Right lobe of liver (tissue), 6 donors: ENCODE data around the gene C2CD3. TPM values are rescaled to one million over a fixed set of nuclear protein-coding genes. Genes with fewer than 3 reads are reported as not detected.

ENCODE experiments used
- ATAC-seq, 4 donors: fragments of 200-7000 bp; cut with Tn5 transposase; one replicate each; pipeline ENCODE4 v1.9.1; 2020; ENCODE audit warnings: mild to moderate bottlenecking in 4 of 4, moderate library complexity in 4 of 4
- DNase-seq, 3 donors: peaks; one replicate each; pipeline ENCODE4 v3.0.0-alpha.2; 2020
- H3K27ac ChIP-seq, 3 donors: fragments of 200-600 bp; one replicate each; pipeline ENCODE4 v1.8.0; 2022
- H3K27me3 ChIP-seq, 2 donors: fragments of 200-600 bp; one replicate each; pipeline ENCODE4 v1.8.0; 2022
- H3K36me3 ChIP-seq, 4 donors: fragments of 200-600 bp; sonication (generic) in 1 of 4; one replicate each; pipeline versions ENCODE4 v1.5.1 to v1.8.0; 2017 to 2022; ENCODE audit warnings: control low read depth in 1 of 4
- H3K4me1 ChIP-seq, 4 donors: fragments of 200-600 bp; sonication (generic) in 1 of 4; one replicate each; pipeline versions ENCODE4 v1.5.1 to v1.8.0; 2017 to 2022; ENCODE audit warnings: control low read depth in 1 of 4
- H3K4me3 ChIP-seq, 3 donors: fragments of 200-600 bp; one replicate each; pipeline ENCODE4 v1.8.0; 2022
- H3K9me3 ChIP-seq, 4 donors: fragments of 200-600 bp; sonication (generic) in 1 of 4; one replicate each; pipeline versions ENCODE4 v1.5.1 to v1.8.0; 2017 to 2022; ENCODE audit warnings: control low read depth in 1 of 4
- POLR2A ChIP-seq: fragments of 450-650 bp; IDR thresholded peaks from one replicate; pipeline ENCODE4 v1.6.1; 2017; ENCODE audit warnings: antibody characterized with exemption, mild to moderate bottlenecking
- WGBS: methylation state at CpG from one replicate; pipeline ENCODE4 v1.1.6; 2018; ENCODE audit warnings: low coverage, low lambda C conversion rate; ENCODE audit not compliant: insufficient coverage; ENCODE audit errors: missing lambda C conversion rate; 5-methylcytosine and 5-hydroxymethylcytosine counted together
- intact Hi-C, 2 donors: fragments of 100-400 bp; cut with DNase I; formaldehyde crosslinking; loops; one replicate each; pipeline versions ENCODE4 v1.11.2 to v1.14.1; 2022
- total RNA-seq, 6 experiments: library from RNA; depleted of rRNA in 2 of 6; stranded (reverse); fragments of >200 nt in 2 of 6; fragmentation: NEBNext Ultra II Directional in 3 of 6; extraction: Animal tissue kit (Norgen Biotek cat#: 25700) in 3 of 6; gene quantifications; one replicate each; pipeline versions ENCODE4 v1.1.0 to v1.2.4, GENCODE V29; 2016 to 2023
- TF ChIP-seq, protein P1 (sequence below), 4 donors: fragments of 200-600 bp in 3 of 4; fragments of 450-650 bp in 1 of 4; IDR thresholded peaks; one replicate each; pipeline versions ENCODE4 v1.5.1 to v1.8.0; 2016 to 2022; ENCODE audit warnings: antibody characterized with exemption in 4 of 4, mild to moderate bottlenecking in 2 of 4
- donor health status: DM: no; HTN: yes; CAD: no.
- donor health status: DM: no; HTN: no; CAD: no.
- donor health status: DM: no; HTN: no; CAD: no.
- donor health status: DM: no; HTN: yes; CAD: no.
- donor health status: DM: no; HTN: yes; CAD: no.

C2CD3 gene
- total RNA-seq, 6 experiments from 2014 or later, result 4.8 to 9.6 (median 7.4) TPM

DNA sequence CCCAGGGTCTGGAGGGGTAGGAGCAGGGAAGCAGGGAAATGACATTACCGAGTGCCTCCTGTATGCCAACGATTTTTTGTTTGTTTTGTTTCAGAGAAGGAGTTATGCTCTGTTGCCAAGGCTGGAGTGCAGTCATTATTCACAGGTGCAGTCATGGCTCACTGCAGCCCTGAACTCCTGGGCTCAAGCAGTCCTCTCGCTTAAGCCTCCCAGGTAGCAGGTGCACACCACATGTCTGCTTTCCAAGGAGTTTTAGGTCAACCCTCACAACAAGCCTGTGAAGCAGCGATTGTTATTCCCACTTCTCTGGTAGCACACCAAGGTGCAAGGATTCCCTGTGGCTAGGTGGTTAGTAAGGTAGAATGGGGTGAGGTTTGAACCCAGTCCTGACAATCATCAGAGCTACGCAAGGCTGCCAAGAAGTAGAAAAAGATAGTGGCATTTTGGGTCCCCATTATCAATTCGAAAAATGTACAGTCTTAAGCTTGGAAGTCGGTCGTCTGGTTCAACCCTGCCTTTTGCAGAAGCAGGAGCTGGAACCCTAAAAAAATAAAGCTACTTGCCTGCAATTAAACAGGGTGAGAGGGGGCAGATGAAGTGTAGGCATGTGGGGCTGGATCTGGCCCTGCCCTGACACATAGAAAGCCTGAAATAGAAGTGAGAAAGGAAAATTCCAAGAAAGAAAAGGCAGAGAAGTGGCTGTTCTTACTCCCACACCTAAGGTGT lies 171.1 kb downstream of the C2CD3 start:
- Histone ChIP-seq H3K27ac (no peak overlapping the region), H3K36me3 (no peaks in the 10 kb centered on the region), H3K4me1 (no peaks in the 10 kb centered on the region), H3K9me3 (no peaks in the 10 kb centered on the region), H3K27me3 (no peaks in the 10 kb centered on the region), H3K4me3 (no peak overlapping the region)
- DNase-seq (no peak), ATAC-seq (no peak)
- intact Hi-C loops, result no loop called here
- TF ChIP-seq, protein P1, sequence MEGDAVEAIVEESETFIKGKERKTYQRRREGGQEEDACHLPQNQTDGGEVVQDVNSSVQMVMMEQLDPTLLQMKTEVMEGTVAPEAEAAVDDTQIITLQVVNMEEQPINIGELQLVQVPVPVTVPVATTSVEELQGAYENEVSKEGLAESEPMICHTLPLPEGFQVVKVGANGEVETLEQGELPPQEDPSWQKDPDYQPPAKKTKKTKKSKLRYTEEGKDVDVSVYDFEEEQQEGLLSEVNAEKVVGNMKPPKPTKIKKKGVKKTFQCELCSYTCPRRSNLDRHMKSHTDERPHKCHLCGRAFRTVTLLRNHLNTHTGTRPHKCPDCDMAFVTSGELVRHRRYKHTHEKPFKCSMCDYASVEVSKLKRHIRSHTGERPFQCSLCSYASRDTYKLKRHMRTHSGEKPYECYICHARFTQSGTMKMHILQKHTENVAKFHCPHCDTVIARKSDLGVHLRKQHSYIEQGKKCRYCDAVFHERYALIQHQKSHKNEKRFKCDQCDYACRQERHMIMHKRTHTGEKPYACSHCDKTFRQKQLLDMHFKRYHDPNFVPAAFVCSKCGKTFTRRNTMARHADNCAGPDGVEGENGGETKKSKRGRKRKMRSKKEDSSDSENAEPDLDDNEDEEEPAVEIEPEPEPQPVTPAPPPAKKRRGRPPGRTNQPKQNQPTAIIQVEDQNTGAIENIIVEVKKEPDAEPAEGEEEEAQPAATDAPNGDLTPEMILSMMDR (IDR thresholded peaks at IDR 0.05), result no peak
- TF ChIP-seq POLR2A, result no peak
- 80% methylated on average over 6 of the region's 8 CpGs for WGBS

DNA sequence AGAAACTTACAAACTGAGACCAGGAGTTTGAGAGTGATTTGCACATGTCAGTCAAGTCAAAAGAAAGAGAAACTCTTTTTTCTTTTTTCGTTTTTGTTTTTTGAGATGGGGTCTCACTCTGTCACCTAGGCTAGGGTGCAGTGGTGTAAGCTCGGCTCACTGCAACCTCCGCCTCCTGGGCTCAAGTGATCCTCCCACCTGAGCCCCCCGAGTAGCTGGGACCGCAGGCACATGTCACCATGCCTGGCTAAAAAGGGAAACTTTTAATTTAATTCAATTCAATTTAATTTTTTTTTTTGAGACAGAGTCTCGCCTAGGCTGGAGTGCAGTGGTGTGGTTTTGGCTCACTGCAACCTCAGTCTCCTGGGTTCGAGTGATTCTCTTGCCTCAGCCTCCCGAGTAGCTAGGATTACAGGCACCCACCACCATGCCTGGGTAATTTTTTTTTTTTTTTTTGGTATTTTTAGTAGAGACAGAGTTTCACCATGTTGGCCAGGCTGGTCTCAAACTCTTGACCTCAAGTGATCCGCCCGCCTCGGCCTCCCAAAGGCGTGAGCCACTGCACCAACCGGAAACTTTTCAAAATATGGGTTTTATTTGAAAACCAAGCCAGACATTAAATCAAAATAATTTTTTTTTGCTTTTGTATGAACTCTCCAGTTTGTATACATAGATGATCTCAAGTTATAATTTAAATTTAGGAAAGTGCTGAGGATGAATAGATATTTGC lies 171.8 kb downstream of the C2CD3 start:
- DNase-seq (no peak), ATAC-seq (no peak)
- no peaks in the 10 kb centered on the region for H3K9me3 ChIP-seq
- no peak overlapping the region for H3K27ac ChIP-seq
- no peaks in the 10 kb centered on the region for H3K4me1 ChIP-seq
- intact Hi-C loops, result no loop called here
- H3K36me3 ChIP-seq, result no peaks in the 10 kb centered on the region
- no peak overlapping the region for H3K4me3 ChIP-seq
- no peaks in the 10 kb centered on the region for H3K27me3 ChIP-seq
- WGBS, result 84% methylated on average over 13 of the region's 13 CpGs
- TF ChIP-seq, protein P1 (IDR thresholded peaks at IDR 0.05), result no peak
- TF ChIP-seq POLR2A, result no peak

DNA sequence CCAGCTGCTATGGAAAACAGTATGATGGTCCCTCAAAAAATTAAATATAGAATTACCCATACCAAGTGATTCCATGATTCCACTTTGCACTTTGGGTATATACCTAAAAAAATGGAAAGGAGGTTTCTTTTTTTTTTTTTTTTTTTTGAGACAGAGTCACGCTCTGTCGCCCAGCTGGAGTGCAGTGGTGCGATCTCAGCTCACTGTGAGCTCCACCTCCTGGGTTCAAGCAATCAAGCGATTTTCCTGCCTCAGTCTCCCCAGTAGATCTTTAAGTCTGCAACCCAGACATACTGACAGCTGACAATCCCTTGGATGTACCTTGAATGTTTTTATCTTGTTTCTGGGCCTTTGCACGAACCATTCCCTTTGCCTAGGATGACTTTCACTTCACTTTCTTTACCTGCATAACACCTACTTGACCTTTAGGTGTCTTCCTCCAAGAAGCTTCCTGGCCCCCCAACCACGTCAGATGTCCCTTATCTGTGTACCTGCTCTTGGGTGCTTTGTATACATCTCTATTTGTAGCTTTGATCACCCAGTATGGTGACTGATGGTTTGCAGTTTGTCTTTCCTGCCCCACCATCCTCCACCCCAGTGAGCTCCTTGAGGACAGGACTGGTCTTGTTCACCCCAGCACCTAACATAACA lies 173.6 kb downstream of the C2CD3 start:
- intact Hi-C loops, result no loop called here
- Histone ChIP-seq H3K36me3 (no peaks in the 10 kb centered on the region), H3K27ac (no peak overlapping the region), H3K4me1 (no peaks in the 10 kb centered on the region), H3K9me3 (no peaks in the 10 kb centered on the region), H3K27me3 (no peaks in the 10 kb centered on the region), H3K4me3 (no peak overlapping the region)
- 65% methylated on average over 5 of the region's 6 CpGs for WGBS
- ATAC-seq (no peak), DNase-seq (no peak)
- TF ChIP-seq, protein P1 (IDR thresholded peaks at IDR 0.05), result no peak
- no peak for TF ChIP-seq POLR2A

DNA sequence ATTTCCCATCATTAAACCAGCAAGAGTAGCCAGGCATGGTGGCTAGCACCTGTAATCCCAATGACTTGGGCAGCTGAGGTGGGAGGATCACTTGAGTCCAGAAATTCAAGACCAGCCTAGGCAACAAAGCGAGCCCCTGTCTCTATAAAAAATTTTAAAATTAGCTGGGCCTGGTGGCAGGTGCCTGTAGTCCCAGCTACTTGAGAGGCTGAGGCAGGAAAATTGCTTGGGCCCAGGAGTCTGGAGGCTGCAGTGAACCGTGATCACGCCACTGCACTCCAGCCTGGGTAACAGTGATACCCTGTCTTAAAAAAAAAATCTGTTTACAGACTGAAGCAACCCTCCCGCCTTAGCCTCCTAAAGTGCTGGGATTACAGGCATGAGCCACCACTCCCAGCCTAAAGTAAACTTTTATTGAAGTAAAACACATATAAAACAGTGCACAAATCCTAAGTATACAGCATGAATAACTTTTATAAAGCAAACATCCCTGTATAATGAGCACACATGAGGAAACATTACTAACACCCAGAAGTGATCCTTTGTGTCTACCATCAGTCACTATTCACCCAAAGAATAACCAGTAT lies 174.5 kb downstream of the C2CD3 start:
- WGBS, result 100% methylated on average over 1 of the region's 4 CpGs
- Histone ChIP-seq H3K9me3 (no peaks in the 10 kb centered on the region), H3K4me3 (no peak overlapping the region), H3K27ac (no peak overlapping the region), H3K4me1 (no peaks in the 10 kb centered on the region), H3K27me3 (no peaks in the 10 kb centered on the region), H3K36me3 (no peaks in the 10 kb centered on the region)
- ATAC-seq (no peak), DNase-seq (no peak)
- no peak for TF ChIP-seq POLR2A
- TF ChIP-seq, protein P1 (IDR thresholded peaks at IDR 0.05), result no peak
- intact Hi-C loops, result no loop called here
